Fibroblast of lung (primary cell): Measurements from ENCODE around the gene VSTM1.
"Not testable (repeated sequence)": the region's sequence is repeated elsewhere in the genome, so short reads cannot be mapped to it uniquely, and the experiment has no call there.

ENCODE experiments used
- EZH2 ChIP-seq: IDR thresholded peaks from 2 replicates; pipeline ENCODE4 v1.5.1; 2012; ENCODE audit warnings: low read length, control low read depth, mild to moderate bottlenecking; ENCODE audit errors: missing control alignments
- TF ChIP-seq, protein P1 (sequence below), 2 donors: IDR thresholded peaks in 1 of 2; conservative IDR thresholded peaks in 1 of 2; 1 replicate in 1 of 2; 2 replicates in 1 of 2; pipeline ENCODE4 v1.5.1; 2011 to 2012; ENCODE audit warnings: low read length in 2 of 2, control low read depth in 1 of 2, inconsistent platforms in 1 of 2, low read depth in 1 of 2, mild to moderate bottlenecking in 1 of 2

DNA sequence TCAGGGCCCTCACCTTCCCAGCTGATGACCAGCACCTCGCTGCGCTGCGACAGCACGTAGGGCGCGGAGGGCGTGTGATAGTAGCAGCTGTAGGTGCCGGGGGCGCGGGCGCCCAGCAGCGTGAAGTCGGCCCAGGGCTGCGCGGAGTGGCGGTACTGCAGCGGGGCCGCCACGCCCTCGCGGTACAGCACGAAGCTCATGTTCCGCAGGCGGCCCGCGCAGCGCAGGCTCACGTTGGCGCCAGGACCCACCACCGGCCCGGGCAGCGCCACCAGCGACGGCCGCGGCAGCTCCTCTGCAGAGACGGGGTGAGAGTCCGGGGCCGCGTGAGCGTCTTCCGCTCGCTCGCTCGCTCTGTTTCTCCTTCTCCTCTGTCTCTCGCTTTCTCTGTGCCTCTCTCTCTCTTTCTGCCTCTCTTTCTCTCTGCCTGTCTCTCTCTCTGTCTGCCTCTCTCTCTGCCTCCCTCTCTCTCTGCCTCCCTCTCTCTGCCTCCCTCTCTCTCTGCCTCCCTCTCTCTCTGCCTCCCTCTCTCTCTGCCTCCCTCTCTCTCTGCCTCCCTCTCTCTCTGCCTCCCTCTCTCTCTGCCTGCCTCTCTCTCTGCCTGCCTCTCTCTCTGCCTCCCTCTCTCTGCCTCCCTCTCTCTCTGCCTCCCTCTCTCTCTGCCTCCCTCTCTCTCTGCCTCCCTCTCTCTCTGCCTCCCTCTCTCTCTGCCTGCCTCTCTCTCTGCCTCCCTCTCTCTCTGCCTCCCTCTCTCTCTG lies 32.3 kb upstream of the VSTM1 start:
- TF ChIP-seq, protein P1, sequence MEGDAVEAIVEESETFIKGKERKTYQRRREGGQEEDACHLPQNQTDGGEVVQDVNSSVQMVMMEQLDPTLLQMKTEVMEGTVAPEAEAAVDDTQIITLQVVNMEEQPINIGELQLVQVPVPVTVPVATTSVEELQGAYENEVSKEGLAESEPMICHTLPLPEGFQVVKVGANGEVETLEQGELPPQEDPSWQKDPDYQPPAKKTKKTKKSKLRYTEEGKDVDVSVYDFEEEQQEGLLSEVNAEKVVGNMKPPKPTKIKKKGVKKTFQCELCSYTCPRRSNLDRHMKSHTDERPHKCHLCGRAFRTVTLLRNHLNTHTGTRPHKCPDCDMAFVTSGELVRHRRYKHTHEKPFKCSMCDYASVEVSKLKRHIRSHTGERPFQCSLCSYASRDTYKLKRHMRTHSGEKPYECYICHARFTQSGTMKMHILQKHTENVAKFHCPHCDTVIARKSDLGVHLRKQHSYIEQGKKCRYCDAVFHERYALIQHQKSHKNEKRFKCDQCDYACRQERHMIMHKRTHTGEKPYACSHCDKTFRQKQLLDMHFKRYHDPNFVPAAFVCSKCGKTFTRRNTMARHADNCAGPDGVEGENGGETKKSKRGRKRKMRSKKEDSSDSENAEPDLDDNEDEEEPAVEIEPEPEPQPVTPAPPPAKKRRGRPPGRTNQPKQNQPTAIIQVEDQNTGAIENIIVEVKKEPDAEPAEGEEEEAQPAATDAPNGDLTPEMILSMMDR (conservative IDR thresholded peaks at IDR 0.05 in 1 of 2, IDR thresholded peaks at IDR 0.05 in 1 of 2; ENCODE audit: low read depth in 1 of 2, low read length in 2 of 2): not testable (repeated sequence)
- not testable (repeated sequence) for TF ChIP-seq EZH2
